Suprapubic skin (tissue), 3 donors: ENCODE data around the gene ISG15.

Source experiments
- CTCF ChIP-seq, 2 donors: fragments of 200-600 bp in 1 of 2; fragments of 450-650 bp in 1 of 2; sonication (generic) in 1 of 2; IDR thresholded peaks; one replicate each; pipeline ENCODE4 v1.5.1; 2016 to 2019; ENCODE audit warnings: antibody characterized with exemption in 2 of 2, mild to moderate bottlenecking in 1 of 2, moderate library complexity in 1 of 2
- EP300 ChIP-seq: sonication (generic); formaldehyde crosslinking; IDR thresholded peaks from one replicate; pipeline ENCODE4 v1.6.1; 2017; ENCODE audit warnings: antibody characterized with exemption
- POLR2A ChIP-seq, 2 donors: fragments of 450-650 bp; IDR thresholded peaks; one replicate each; pipeline ENCODE4 v1.6.1; 2017; ENCODE audit warnings: antibody characterized with exemption in 2 of 2, mild to moderate bottlenecking in 2 of 2, moderate library complexity in 2 of 2

DNA sequence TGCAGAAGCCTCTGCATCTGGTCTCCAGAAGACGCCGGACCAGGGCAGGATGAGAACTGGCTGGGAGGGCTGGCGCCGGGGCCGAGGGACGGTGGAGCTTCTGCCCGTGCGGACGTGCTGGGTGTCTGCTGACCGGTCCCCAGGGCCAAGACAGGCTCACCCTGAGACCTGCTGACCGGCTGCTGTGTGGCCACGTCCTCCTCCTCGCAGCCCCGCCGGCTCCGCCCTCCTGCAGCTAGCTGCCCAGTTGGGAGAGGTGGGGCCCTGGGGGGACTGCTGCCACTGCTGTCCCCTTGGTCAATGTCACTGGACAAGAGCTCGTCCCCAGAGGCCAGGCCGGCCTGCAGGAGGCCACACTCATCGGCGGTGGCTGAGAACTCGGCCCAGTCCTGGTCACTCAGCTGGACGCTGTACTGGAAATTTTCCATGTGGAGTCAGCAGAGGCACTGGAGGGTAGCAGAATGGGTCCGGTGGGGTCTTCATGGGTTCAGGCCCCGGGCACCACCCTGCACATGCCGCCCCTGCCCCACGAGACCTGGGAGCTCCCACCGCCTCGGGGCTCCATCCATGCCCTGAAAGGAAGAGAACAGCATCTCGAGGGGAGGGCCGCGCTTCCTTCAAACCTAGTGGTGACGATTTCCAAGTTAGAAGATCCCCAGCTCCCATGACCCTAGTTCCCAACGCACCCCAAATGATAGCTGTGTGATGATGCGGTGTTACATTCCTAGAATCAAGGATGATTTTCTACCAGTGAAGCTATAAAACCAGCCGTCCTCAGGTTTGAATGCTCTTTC is 32.5 kb upstream of the ISG15 start:
- TF ChIP-seq CTCF (IDR thresholded peaks at IDR 0.05) (no peak), EP300 (no peak), POLR2A (IDR thresholded peaks at IDR 0.05) (no peak)
